Pancreas (tissue), 10 donors: ENCODE measurements around the gene CCDC97. TPM values are rescaled to one million over a fixed set of nuclear protein-coding genes. Genes with fewer than 3 reads are reported as not detected.

ENCODE experiments used
- ATAC-seq, 4 donors: fragments of 200-7000 bp; cut with Tn5 transposase; one replicate each; pipeline versions ENCODE4 v1.8.0 to v1.9.1; 2020; ENCODE audit warnings: mild to moderate bottlenecking in 4 of 4, moderate library complexity in 4 of 4
- DNase-seq, 6 donors: peaks; one replicate each; pipeline ENCODE4 v3.0.0-alpha.2; 2020
- FAIRE-seq: peaks from 2 replicates; lab custom pipeline; 2012; peaks lifted over from hg19 to GRCh38; lab: Jason Lieb, UNC
- H3K27ac ChIP-seq, 4 donors: fragments of 200-600 bp; sonication (generic); 1 replicate in 3 of 4; 2 replicates in 1 of 4; pipeline versions ENCODE4 v1.5.0 to v1.8.0; 2020
- H3K27me3 ChIP-seq, 4 donors: fragments of 200-600 bp; one replicate each; pipeline ENCODE4 v1.8.0; 2021
- H3K36me3 ChIP-seq, 3 donors: fragments of 200-600 bp; sonication (generic) in 1 of 3; one replicate each; pipeline versions ENCODE4 v1.5.0 to v1.8.0; 2020 to 2021
- H3K4me1 ChIP-seq, 3 donors: fragments of 200-600 bp; one replicate each; pipeline ENCODE4 v1.8.0; 2021
- H3K4me3 ChIP-seq, 4 donors: fragments of 200-600 bp; sonication (generic) in 2 of 4; one replicate each; pipeline versions ENCODE4 v1.5.0 to v1.8.0; 2020 to 2021
- H3K9me3 ChIP-seq, 4 donors: fragments of 200-600 bp; one replicate each; pipeline ENCODE4 v1.8.0; 2021
- WGBS, 2 donors: extraction: QIAGEN DNeasy Blood & Tissue Kit; methylation state at CpG; one replicate each; pipeline ENCODE4 v1.1.7; 2013; 5-methylcytosine and 5-hydroxymethylcytosine counted together
- intact Hi-C, 3 donors: fragments of 100-400 bp; cut with DNase I; formaldehyde crosslinking; loops; one replicate each; pipeline versions ENCODE4 v1.11.1 to v1.14.2; 2022
- polyA plus RNA-seq, 2 donors: library from polyadenylated mRNA; stranded (reverse); fragments of 200-250 nt; gene quantifications; one replicate each; pipeline ENCODE4 v1.2.3, GENCODE V29; 2013
- total RNA-seq, 6 donors: library from RNA; stranded (reverse); fragmentation: NEBNext Ultra II Directional in 4 of 6; extraction: Animal tissue kit (Norgen Biotek cat#: 25700) in 4 of 6; gene quantifications; one replicate each; pipeline versions ENCODE4 v1.2.1 to v1.2.4, GENCODE V29; 2021 to 2023
- TF ChIP-seq, protein P1 (sequence below), 4 donors: fragments of 200-600 bp; sonication (generic) in 3 of 4; IDR thresholded peaks; one replicate each; pipeline versions ENCODE4 v1.5.0 to v1.8.0; 2021; ENCODE audit warnings: antibody characterized with exemption in 4 of 4
- donor health status: healthy with polysubstance abuse.
- donor health status: DM: no; HTN: no; CAD: no; lungs with moderate emphysema.
- donor health status: DM: no; HTN: no; CAD: no.
- donor health status: control.
- donor health status: control.
- donor health status: Bipolar disorder and iron deficiency.
- donor health status: DM: yes; HTN: yes; CAD: no.
- donor health status: DM: no; HTN: no; CAD: no.
- donor health status: DM: no; HTN: no; CAD: no.
- donor health status: DM: yes; HTN: yes; CAD: no.

CCDC97 gene
- total and polyA plus RNA-seq, 8 donors, result 9.4 to 19.2 (median 12.6) TPM

DNA sequence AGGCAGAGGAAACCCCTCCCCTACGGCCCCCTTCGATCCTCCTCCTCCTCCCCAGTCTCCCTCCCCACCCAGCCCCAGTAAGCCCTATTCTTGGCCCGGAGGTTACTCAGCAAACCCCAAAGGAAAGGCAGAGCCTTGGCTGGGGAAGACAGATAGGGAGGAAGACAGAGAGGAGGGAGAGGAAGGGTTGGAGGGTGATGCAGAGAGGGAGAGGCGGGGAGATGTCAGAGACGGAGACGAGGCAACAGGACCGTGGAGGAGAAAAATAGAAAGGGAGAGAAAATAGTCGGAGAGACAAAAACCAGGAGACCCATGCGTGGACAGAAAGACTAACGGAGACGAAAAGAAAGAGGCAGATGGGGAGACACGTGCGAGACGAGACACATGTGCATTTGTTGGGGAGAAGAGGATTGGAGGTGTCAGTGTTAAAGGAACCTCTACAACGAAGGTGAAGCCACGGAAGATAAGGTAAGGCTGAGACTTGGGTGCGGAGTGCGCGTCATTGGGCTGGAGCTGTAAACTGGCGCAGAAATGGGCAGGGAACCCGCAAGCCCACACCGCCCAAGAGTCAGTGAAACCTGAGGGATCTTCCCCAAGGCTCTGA lies 40.9 kb downstream of the CCDC97 start:
- H3K4me1 ChIP-seq, result peaks cover 0 to 5% (median 0%) of the 10 kb centered on the region in 3 donors
- H3K36me3 ChIP-seq, result no peaks in the 10 kb centered on the region
- 23 to 28% methylated on average over 22 of the region's 22 CpGs for WGBS, 2 donors
- DNase-seq, result no peak
- intact Hi-C loops, result no loop called here
- no peak overlapping the region for H3K27ac ChIP-seq
- no peaks in the 10 kb centered on the region for H3K27me3 ChIP-seq
- peak overlapping the region; percentile 55 to 79 (median 61) for H3K4me3 ChIP-seq
- H3K9me3 ChIP-seq, result no peaks in the 10 kb centered on the region
- no peak for FAIRE-seq
- ATAC-seq, result no peak
- TF ChIP-seq, protein P1, sequence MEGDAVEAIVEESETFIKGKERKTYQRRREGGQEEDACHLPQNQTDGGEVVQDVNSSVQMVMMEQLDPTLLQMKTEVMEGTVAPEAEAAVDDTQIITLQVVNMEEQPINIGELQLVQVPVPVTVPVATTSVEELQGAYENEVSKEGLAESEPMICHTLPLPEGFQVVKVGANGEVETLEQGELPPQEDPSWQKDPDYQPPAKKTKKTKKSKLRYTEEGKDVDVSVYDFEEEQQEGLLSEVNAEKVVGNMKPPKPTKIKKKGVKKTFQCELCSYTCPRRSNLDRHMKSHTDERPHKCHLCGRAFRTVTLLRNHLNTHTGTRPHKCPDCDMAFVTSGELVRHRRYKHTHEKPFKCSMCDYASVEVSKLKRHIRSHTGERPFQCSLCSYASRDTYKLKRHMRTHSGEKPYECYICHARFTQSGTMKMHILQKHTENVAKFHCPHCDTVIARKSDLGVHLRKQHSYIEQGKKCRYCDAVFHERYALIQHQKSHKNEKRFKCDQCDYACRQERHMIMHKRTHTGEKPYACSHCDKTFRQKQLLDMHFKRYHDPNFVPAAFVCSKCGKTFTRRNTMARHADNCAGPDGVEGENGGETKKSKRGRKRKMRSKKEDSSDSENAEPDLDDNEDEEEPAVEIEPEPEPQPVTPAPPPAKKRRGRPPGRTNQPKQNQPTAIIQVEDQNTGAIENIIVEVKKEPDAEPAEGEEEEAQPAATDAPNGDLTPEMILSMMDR (IDR thresholded peaks at IDR 0.05), result no peak

DNA sequence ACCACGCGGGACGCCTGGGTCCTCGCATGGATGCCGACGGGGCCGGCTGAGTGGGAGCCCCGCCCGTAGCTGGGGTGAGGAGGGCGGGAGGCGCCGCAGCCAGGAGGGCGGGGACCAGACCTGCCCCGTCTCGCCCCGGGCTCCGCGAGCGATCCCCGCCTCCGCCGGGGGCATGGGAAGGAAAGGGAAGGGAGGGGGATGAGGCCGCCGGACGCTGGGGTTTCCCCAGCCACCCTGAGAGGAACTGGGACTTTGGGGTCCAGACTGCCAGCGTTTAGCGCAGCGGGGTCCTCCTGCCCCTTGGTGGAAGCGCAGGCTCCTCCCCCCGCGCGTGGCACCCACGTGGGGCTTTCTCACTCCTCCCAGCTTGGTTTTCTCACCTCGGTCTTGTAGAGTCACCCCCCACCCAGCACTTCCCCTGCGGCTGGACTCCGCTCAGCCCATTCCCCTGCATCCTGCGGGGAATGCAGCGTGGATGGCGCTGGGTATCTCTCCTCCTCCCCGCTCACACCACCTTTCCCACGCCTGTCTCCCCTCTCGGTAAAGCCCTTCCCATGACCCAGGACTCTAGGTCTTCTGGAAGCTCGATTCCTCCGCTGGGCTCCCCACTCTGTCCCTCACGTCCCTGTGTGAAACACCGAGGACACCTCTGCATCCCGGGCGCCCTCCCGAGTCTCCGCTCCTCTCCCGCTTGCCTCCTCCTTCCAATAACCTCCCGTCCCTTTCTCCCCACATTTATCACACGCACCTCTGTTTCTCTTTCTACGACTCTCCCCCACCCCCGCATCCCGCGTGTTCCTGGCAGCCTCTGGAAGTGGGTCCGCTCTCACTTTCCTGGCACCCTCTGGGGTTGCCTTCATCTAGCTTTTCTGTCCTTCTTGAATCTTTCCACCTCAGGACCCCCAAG lies 41.6 kb downstream of the CCDC97 start:
- ATAC-seq (peak; percentile 32 to 65 (median 44)), FAIRE-seq (no peak), DNase-seq (peak in 4 of 6 donors; percentile 61 to 79 (median 70))
- peak overlapping the region; percentile 55 to 79 (median 61) for H3K4me3 ChIP-seq
- H3K4me1 ChIP-seq, result peaks cover 0 to 5% (median 0%) of the 10 kb centered on the region in 3 donors
- no peaks in the 10 kb centered on the region for H3K27me3 ChIP-seq
- WGBS, 2 donors, result 1 to 2% methylated on average over 33 to 58 of the region's 58 CpGs
- TF ChIP-seq, protein P1 (IDR thresholded peaks at IDR 0.05), result no peak
- intact Hi-C loops, result no loop called here
- H3K9me3 ChIP-seq, result no peaks in the 10 kb centered on the region
- H3K36me3 ChIP-seq, result no peaks in the 10 kb centered on the region
- H3K27ac ChIP-seq, result no peak overlapping the region

DNA sequence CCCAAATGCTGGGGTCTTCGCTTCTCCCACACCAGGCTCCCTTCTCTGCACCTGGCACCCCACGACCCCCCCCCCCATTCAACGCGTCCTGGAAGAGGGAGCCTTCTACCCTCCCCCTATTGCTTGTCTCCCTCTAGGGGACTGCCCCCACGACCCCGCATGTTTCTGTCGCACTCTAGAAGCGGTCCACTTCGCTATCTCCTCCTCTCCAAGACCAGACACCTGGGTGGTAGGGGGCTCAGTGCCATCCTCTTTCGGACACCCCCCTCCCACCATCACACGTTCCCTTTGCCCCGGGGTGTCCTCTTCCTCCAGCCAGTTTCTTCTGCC lies 42.3 kb downstream of the CCDC97 start:
- no peak overlapping the region for H3K27ac ChIP-seq
- DNase-seq (no peak), ATAC-seq (no peak), FAIRE-seq (no peak)
- intact Hi-C loops, result no loop called here
- peaks cover 0 to 5% (median 0%) of the 10 kb centered on the region in 3 donors for H3K4me1 ChIP-seq
- H3K27me3 ChIP-seq, result no peaks in the 10 kb centered on the region
- peak overlapping the region; percentile 57 to 79 (median 70) for H3K4me3 ChIP-seq
- WGBS, 2 donors, result 0% methylated on average over 11 to 12 of the region's 12 CpGs
- TF ChIP-seq, protein P1 (IDR thresholded peaks at IDR 0.05), result no peak
- no peaks in the 10 kb centered on the region for H3K9me3 ChIP-seq
- H3K36me3 ChIP-seq, result no peaks in the 10 kb centered on the region

DNA sequence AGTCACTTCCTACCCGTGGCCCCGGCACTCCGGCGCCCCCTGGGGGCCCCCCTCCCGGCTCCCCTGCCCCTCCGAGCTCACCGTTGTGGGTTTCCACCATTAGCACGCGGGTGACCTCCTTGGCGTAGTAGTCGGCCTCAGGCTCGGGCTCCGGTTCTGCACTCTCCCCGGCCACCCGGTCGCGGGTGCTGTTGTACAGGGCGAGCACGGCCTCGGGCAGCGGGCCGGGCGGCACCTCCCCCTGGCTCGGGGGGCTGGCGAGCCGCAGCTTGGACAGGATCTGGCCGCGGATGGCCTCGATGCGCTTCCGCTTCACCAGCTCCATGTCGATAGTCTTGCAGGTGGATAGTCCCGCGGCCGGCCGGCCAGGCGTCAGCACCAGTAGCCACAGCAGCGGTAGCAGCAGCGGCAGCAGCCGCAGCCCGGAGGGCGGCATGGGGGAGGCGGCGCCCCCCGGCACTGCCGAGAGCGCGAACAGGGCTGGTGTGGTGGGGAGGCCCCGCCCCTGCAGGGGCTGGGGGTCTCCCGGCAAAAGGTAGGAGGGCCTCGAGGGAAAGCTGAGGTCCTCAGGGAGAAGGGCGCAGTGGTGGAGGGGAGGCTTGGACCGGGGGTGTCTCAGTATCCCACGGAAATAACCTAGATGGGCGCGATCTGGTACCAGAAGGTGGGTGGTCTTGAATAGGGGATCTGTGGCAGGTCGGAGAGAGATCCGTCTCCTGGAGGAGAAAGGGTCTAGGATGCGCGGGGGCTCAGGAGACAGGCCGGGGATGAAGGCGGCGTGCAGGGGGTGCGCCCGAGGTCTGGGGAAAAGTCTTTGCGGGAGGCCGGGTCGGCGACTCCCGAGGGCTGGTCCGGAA lies 42.9 kb downstream of the CCDC97 start:
- H3K36me3 ChIP-seq, result no peaks in the 10 kb centered on the region
- intact Hi-C loops, result no loop called here
- DNase-seq (peak in 5 of 6 donors; percentile 59 to 86 (median 71)), FAIRE-seq (no peak), ATAC-seq (peak; percentile 30 to 51 (median 46))
- 1% methylated on average over 70 to 71 of the region's 71 CpGs for WGBS, 2 donors
- no peaks in the 10 kb centered on the region for H3K27me3 ChIP-seq
- peak overlapping the region in 2 of 4 donors; percentile 66 to 76 for H3K27ac ChIP-seq
- TF ChIP-seq, protein P1 (IDR thresholded peaks at IDR 0.05), result peak in 2 of 4 donors; percentile 15 to 20
- peaks cover 0 to 5% (median 0%) of the 10 kb centered on the region in 3 donors for H3K4me1 ChIP-seq
- no peaks in the 10 kb centered on the region for H3K9me3 ChIP-seq
- H3K4me3 ChIP-seq, result peak overlapping the region; percentile 57 to 79 (median 70)
